ENCODE results near the gene ZSCAN21.

The ZSCAN21 gene

DNA sequence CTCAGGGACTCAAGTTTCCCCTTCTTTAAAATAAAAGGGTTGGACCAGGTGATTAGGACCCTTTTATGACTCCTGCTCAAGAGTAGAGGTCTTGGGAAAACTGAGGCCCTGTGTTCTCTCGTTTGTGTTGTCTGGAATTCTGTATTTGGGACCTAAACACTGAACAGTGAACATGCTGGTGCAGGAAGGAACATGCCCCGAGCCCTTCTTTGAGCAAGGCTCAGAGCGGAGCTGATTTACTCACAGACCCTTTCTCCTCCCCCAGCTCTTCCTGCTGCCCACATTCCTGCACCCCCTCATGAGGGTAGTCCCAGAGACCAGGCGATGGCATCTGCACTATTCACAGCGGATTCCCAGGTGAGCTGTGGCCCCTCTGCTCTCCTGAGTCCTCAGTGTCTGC, 20.0 kb upstream of the ZSCAN21 start:
- DNase-seq (ENCODE audit: low read depth) = peak; percentile 84
- no peak overlapping the region for H3K4me3 ChIP-seq (ENCODE audit: low read length)
- TF ChIP-seq, protein P1, sequence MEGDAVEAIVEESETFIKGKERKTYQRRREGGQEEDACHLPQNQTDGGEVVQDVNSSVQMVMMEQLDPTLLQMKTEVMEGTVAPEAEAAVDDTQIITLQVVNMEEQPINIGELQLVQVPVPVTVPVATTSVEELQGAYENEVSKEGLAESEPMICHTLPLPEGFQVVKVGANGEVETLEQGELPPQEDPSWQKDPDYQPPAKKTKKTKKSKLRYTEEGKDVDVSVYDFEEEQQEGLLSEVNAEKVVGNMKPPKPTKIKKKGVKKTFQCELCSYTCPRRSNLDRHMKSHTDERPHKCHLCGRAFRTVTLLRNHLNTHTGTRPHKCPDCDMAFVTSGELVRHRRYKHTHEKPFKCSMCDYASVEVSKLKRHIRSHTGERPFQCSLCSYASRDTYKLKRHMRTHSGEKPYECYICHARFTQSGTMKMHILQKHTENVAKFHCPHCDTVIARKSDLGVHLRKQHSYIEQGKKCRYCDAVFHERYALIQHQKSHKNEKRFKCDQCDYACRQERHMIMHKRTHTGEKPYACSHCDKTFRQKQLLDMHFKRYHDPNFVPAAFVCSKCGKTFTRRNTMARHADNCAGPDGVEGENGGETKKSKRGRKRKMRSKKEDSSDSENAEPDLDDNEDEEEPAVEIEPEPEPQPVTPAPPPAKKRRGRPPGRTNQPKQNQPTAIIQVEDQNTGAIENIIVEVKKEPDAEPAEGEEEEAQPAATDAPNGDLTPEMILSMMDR (IDR thresholded peaks at IDR 0.05; ENCODE audit: insufficient read depth, low read depth, low read length, missing control alignments) = no peak

DNA sequence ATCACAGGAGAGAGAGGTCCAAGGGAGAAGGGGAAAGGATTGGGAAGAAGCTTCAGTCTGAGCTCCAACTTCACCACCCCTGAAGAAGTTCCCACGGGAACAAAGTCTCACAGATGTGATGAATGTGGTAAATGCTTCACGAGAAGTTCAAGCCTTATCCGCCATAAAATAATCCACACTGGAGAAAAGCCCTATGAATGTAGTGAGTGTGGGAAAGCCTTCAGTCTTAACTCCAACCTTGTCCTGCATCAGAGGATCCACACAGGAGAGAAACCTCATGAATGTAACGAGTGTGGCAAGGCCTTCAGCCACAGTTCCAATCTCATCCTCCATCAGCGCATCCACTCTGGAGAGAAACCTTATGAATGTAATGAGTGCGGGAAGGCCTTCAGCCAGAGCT, 16.0 kb upstream of the ZSCAN21 start:
- TF ChIP-seq, protein P1 (IDR thresholded peaks at IDR 0.05; ENCODE audit: insufficient read depth, low read depth, low read length, missing control alignments) = no peak
- H3K4me3 ChIP-seq (ENCODE audit: low read length) = no peak overlapping the region
- no peak for DNase-seq (ENCODE audit: low read depth)

DNA sequence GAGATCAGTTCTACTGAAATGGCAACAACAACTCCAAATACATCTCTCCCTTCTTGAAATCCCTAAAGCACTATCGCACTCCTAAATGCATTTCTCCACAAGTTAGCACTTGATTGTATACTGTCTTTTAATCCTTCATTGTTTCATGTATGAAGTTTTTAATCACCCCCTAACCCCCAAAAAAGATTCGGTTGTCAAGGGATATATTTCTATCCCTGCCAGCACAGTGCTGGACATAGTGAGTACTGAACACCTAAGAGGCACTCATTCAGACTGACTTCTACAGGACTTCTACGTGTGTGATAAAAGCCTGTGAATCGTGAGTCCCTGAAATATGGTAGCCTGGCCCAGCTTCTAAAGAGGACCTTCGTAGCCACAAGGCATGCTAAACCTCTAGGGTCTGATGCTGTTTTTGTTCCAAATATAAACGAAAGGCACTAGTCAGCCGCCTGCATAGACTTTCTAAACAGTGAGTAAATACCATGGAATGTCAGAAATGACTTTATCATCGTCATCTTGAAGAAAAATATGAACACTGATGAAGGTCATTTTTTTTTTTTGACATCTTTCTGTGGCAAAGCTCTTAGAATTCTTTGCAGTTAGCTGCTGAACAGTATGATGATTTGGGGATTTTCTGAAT, 14.6 kb upstream of the ZSCAN21 start:
- H3K4me3 ChIP-seq (ENCODE audit: low read length) = no peak overlapping the region
- TF ChIP-seq, protein P1 (IDR thresholded peaks at IDR 0.05; ENCODE audit: insufficient read depth, low read depth, low read length, missing control alignments) = no peak
- peak; percentile 30 for DNase-seq (ENCODE audit: low read depth)

DNA sequence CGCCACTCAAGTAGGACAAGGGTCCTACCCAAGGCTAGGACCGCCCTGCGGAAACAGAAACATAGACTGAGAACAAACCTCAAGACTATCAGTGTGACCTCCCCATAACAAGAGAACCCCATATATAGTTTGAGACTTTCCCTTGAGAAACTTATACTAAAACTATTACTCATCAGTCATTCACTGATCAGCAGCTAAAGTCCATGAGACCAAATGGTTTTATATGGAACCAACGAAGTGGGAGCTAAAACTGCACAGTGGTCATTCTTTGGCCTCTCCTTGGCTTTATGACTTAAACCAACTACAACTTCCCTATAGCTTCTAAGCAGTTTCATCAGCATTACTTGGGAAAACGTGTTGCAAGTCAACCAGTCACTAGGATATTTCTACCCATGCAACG, 13.7 kb upstream of the ZSCAN21 start:
- TF ChIP-seq, protein P1 (IDR thresholded peaks at IDR 0.05; ENCODE audit: insufficient read depth, low read depth, low read length, missing control alignments) = no peak
- H3K4me3 ChIP-seq (ENCODE audit: low read length) = no peak overlapping the region
- no peak for DNase-seq (ENCODE audit: low read depth)

DNA sequence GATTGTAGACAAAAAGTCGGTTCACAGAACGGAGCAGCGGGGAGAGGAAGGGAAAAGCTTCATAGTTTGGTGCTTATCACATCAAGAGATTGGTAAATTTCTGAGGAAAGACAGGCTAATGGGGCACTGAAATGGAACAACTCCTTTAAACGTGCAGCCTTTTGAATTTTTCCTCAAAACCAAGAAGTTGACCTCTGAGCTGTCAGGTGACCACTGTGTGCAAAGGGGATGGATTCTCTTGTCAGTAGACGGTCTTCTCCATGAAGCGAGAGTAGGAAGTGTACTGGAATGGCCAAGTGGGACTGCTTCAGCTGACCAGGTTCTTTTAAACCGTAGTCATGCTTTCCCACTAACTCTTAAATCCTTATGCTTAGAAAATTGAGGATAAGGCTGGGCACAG, 11.2 kb upstream of the ZSCAN21 start:
- DNase-seq (ENCODE audit: low read depth) = no peak
- no peak overlapping the region for H3K4me3 ChIP-seq (ENCODE audit: low read length)
- TF ChIP-seq, protein P1 (IDR thresholded peaks at IDR 0.05; ENCODE audit: insufficient read depth, low read depth, low read length, missing control alignments) = no peak

DNA sequence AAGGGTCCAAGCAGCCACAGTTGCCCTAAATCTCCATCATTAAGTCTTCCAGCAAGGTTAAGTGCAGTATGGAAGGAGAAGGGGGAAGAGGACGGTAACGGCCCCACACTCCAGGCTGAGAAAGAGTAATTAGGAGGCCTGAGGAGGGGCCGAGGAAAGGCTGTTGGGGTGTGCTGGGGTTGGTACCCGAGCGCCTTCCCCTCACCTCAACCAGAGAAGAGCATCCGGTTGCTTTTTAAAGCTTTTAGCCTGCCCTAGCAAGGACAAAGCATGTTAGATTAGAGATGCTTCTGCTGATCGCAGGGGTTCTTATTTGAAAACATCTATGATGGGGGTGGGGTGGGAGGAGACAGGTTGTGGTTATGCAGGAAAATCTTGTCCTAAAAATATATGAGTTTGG, 9.0 kb upstream of the ZSCAN21 start:
- TF ChIP-seq, protein P1 (IDR thresholded peaks at IDR 0.05; ENCODE audit: insufficient read depth, low read depth, low read length, missing control alignments) = no peak
- no peak overlapping the region for H3K4me3 ChIP-seq (ENCODE audit: low read length)
- no peak for DNase-seq (ENCODE audit: low read depth)

DNA sequence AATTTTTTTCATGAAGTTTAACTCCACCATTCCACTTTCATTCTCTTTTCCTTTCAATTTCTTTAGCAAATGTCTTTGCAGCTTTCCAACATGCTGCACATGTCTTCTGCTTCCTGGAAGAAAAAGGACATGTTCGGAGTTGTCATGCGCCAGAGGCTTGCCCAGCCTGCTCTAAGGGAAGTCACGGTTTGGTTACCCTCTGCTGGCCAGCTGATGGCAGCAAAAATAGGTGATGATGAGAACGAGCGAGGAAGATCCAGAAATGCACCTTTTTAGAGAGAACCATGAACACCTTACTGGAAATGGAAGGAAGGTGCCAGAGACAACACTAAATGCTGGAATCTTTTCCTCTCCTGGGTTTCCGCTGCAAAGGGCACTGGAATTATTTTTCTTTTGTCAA, 4.9 kb upstream of the ZSCAN21 start:
- DNase-seq (ENCODE audit: low read depth) = peak; percentile 69
- TF ChIP-seq, protein P1 (IDR thresholded peaks at IDR 0.05; ENCODE audit: insufficient read depth, low read depth, low read length, missing control alignments) = peak; percentile 62
- H3K4me3 ChIP-seq (ENCODE audit: low read length) = no peak overlapping the region
